Kidney glomerular epithelial cell (primary cell): Measurements from ENCODE around the gene STK32A.

ENCODE experiments used
- DNase-seq: peaks from one replicate; lab custom pipeline; 2025; lab: John Stamatoyannopoulos, UW

Gene STK32A

DNA sequence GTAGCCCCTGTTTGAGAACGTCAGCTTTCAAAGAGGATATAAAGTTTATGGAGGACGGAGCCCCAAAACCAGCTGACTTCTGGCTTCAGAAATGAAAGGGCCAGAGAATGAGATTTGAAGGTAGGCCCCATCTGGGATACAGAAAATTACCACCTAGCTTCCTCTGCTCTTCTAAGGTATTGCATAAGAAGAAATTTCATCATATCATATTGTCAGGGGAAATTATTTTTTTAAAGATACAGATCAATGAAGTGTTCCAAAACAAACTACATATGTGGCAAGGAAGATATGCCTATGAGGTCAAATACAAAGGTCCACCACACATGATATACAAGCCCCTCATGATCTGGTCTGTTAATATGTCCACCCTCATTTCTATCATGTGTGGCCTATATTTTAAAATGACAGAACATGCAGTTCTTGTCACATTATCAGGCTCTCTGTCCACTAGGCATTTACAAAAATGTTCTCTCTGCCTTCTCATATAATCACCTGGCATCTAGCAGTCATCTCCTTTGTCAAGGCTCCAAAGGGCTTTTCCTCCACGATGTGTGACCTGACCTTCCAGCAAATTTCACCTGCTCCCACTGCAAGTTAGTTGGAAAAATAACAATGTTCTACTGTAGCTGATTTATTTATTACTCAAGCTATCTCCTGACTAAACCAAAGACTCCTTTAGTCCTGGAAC is 192.0 kb downstream of the STK32A start:
- DNase-seq, result no peak

GRCh38 chr5:147427521-147428401 is 192.9 kb downstream of the STK32A start:
- DNase-seq, result peak; percentile 69

DNA sequence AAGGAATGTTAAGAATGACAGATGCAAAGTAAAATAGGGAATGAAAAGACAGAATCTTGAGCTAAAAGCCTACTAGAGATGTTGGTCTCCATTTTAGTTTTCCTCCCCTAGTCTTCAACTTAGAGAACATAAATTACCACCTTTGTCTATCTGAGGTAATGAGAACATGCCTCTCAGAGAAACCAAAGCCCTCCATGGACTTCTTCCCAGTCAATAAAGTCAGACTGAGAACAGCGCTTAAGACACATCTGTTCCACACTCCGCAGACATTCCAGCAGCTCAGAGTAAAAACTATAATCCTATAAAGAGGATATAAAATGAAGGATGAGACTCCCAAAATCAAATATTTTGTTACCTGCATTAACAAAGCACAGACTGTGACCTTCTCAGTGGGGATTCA is 195.8 kb downstream of the STK32A start:
- no peak for DNase-seq

DNA sequence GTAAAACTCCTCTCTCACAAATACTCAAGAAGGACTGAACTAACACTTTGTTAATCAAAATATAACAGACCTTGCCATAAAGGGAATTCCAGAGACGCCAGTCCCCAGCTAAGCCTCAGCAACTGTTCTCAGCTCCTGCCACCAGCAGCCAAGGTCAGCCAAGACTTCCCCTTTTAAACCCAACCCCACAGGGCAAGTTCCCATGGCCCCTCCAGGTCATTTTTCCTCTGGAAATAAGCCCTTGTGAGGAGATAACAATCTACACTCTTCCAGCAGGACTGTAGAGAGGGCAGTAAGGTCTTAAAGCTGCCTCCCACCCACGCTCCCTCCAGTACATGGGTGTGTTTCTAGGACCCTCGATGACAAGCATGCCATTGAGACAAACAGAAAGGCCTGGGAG is 196.8 kb downstream of the STK32A start:
- no peak for DNase-seq

DNA sequence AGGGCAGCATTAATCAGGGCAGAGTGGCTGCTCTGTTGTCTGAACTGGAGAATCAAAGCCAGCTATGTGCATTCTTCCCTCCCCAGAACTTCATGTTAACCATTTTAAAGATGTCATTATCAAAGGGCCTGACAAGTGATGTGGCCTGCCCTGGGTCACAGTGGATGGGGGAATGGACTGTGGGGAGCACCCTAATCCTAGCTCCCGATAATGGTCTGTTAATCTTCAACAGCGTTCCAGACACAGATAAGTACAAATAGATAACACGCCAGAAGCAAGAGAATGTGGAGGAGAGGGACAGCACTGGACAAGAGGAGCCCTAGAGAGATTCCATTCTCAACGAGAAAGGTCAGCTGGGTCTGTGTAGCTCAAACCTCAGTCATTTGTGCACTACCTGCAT is 197.5 kb downstream of the STK32A start:
- DNase-seq, result no peak

- no peak for DNase-seq
Observed at GRCh38 chr5:147434049-147434448, 199.2 kb downstream of the STK32A start.

DNA sequence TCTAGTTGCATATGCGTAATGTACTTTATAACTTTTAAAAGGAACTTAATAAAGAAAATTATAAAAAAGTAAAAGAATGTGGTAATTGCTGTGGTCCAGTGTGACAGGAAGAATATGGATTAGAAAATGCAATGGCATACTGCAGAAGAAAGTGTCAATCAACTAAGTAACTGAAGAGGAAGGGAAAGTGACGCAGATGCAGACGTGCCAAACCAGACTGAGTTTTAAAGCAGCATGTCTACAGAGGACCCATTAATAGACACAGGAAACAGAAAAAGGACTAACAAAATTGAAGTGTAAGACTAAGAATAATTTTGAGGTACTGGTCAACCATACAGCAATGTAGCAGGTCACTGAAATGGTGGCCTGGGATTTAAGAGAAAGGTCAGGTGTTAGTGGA is 201.8 kb downstream of the STK32A start:
- DNase-seq, result no peak

DNA sequence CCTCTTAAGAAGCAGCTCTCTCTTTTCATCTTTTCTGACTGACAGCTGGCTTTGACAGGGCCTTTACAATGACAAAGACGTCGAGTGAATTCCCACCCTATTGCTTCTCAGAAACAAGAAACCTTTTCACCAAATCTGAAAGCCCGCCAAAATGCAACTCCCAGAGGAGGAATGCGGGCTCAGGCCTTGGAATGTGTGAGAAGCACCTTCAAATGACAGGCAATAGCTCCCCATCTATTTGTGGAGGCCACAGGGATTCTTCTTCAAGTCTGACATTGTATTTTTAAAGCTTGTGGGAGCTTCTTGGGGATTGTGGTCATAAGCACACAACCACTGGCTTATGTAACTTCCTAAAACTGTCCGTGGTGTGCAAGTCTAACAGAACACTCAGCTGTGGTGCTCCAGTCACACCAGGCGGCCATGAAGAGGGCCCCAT is 202.4 kb downstream of the STK32A start:
- no peak for DNase-seq
